Vagina (tissue), 2 donors: Measurements from ENCODE around the gene C11orf98.

Experiments used
- POLR2A ChIP-seq, 2 donors: fragments of 450-650 bp; IDR thresholded peaks; one replicate each; pipeline ENCODE4 v1.6.1; 2017; ENCODE audit warnings: antibody characterized with exemption in 2 of 2, mild to moderate bottlenecking in 2 of 2, moderate library complexity in 2 of 2
- TF ChIP-seq, protein P1 (sequence below), 3 experiments: fragments of 450-650 bp in 2 of 3; fragments of 200-600 bp in 1 of 3; sonication (generic) in 1 of 3; IDR thresholded peaks; one replicate each; pipeline ENCODE4 v1.5.1; 2017 to 2019; ENCODE audit warnings: antibody characterized with exemption in 3 of 3, mild to moderate bottlenecking in 2 of 3, moderate library complexity in 2 of 3

DNA sequence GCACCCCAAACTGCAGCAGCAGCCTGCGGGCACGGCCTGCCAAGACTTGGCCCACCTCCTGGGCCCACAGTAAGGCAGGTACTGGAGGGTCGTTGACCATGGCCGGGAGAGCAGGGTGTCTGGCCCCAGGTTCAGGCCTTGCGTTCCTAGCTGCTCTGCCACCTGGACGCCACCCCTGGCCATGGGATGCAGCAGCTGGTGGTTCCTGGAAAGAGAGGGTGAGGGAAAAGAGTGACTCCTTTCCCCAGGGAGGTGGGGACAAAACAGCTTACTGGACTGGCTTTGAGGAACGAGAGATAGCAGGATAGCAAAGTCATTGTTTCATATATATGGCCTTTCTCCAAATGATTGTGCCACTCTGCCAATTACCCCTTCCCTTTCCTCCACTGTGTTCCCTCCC is 40.4 kb upstream of the C11orf98 start:
- TF ChIP-seq, protein P1, sequence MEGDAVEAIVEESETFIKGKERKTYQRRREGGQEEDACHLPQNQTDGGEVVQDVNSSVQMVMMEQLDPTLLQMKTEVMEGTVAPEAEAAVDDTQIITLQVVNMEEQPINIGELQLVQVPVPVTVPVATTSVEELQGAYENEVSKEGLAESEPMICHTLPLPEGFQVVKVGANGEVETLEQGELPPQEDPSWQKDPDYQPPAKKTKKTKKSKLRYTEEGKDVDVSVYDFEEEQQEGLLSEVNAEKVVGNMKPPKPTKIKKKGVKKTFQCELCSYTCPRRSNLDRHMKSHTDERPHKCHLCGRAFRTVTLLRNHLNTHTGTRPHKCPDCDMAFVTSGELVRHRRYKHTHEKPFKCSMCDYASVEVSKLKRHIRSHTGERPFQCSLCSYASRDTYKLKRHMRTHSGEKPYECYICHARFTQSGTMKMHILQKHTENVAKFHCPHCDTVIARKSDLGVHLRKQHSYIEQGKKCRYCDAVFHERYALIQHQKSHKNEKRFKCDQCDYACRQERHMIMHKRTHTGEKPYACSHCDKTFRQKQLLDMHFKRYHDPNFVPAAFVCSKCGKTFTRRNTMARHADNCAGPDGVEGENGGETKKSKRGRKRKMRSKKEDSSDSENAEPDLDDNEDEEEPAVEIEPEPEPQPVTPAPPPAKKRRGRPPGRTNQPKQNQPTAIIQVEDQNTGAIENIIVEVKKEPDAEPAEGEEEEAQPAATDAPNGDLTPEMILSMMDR (IDR thresholded peaks at IDR 0.05), result no peak
- TF ChIP-seq POLR2A (IDR thresholded peaks at IDR 0.05), result no peak
